Liver (tissue), 9 donors: ENCODE data around the gene MEF2B. TPM values are rescaled to one million over a fixed set of nuclear protein-coding genes. Genes with fewer than 3 reads are reported as not detected.

Source experiments
- DNase-seq: peaks from one replicate; pipeline ENCODE4 v3.0.0-alpha.2; 2017; ENCODE audit warnings: low spot score
- H3K27ac ChIP-seq, 2 donors: one replicate each; pipeline ENCODE4 v1.7.0; 2013; ENCODE audit warnings: inconsistent platforms in 2 of 2, low read length in 2 of 2, control low read depth in 1 of 2, low read depth in 1 of 2, mild to moderate bottlenecking in 1 of 2
- H3K27me3 ChIP-seq, 4 donors: one replicate each; pipeline versions ENCODE4 v1.6.1 to v1.7.0; 2013; ENCODE audit warnings: low read length in 3 of 4, inconsistent platforms in 1 of 4, mild to moderate bottlenecking in 1 of 4, moderate library complexity in 1 of 4; ENCODE audit not compliant: control insufficient read depth in 4 of 4, insufficient read depth in 4 of 4
- H3K36me3 ChIP-seq, 4 donors: one replicate each; pipeline versions ENCODE4 v1.6.1 to v1.7.0; 2013; ENCODE audit warnings: low read length in 3 of 4, mild to moderate bottlenecking in 3 of 4, low read depth in 1 of 4, moderate library complexity in 1 of 4; ENCODE audit not compliant: control insufficient read depth in 4 of 4, insufficient read depth in 3 of 4
- H3K4me1 ChIP-seq, 4 donors: one replicate each; pipeline versions ENCODE4 v1.6.1 to v1.7.0; 2013; ENCODE audit warnings: low read length in 3 of 4, mild to moderate bottlenecking in 3 of 4, moderate library complexity in 1 of 4; ENCODE audit not compliant: control insufficient read depth in 4 of 4, insufficient read depth in 4 of 4
- H3K4me3 ChIP-seq, 3 donors: one replicate each; pipeline versions ENCODE4 v1.6.1 to v1.7.0; 2013; ENCODE audit warnings: low read length in 3 of 3, control low read depth in 1 of 3, low read depth in 1 of 3, mild to moderate bottlenecking in 1 of 3
- H3K9ac ChIP-seq, 2 donors: one replicate each; pipeline ENCODE4 v1.7.0; 2013; ENCODE audit warnings: low read length in 2 of 2, mild to moderate bottlenecking in 2 of 2, moderate library complexity in 2 of 2, control low read depth in 1 of 2, low read depth in 1 of 2
- H3K9me3 ChIP-seq, 4 donors: one replicate each; pipeline versions ENCODE4 v1.6.1 to v1.7.0; 2013; ENCODE audit warnings: low read length in 3 of 4; ENCODE audit not compliant: control insufficient read depth in 4 of 4
- FOXA1 ChIP-seq: IDR thresholded peaks from 2 replicates; pipeline ENCODE4 v1.6.1; 2016; ENCODE audit warnings: antibody characterized with exemption
- GABPA ChIP-seq, 2 donors: IDR thresholded peaks in 1 of 2; conservative IDR thresholded peaks in 1 of 2; 2 replicates each; pipeline ENCODE4 v1.6.1; 2016; ENCODE audit warnings: antibody characterized with exemption in 2 of 2, mild to moderate bottlenecking in 1 of 2, moderate library complexity in 1 of 2
- HNF4A ChIP-seq, 2 donors: conservative IDR thresholded peaks; 2 replicates each; pipeline ENCODE4 v1.6.1; 2016; ENCODE audit warnings: antibody characterized with exemption in 2 of 2, mild to moderate bottlenecking in 2 of 2
- NR2F2 ChIP-seq: IDR thresholded peaks from 2 replicates; pipeline ENCODE4 v1.6.1; 2016; ENCODE audit warnings: antibody characterized with exemption
- RAD21 ChIP-seq, 2 donors: IDR thresholded peaks; 2 replicates each; pipeline ENCODE4 v1.6.1; 2016; ENCODE audit warnings: antibody characterized with exemption in 2 of 2, mild to moderate bottlenecking in 2 of 2
- REST ChIP-seq: IDR thresholded peaks from 2 replicates; pipeline ENCODE4 v1.6.1; 2016; ENCODE audit warnings: antibody characterized with exemption, mild to moderate bottlenecking
- RXRA ChIP-seq, 2 donors: IDR thresholded peaks; 2 replicates each; pipeline ENCODE4 v1.6.1; 2017 to 2018; ENCODE audit warnings: antibody characterized with exemption in 2 of 2, mild to moderate bottlenecking in 1 of 2
- SP1 ChIP-seq: IDR thresholded peaks from 2 replicates; pipeline ENCODE4 v1.6.1; 2018; ENCODE audit warnings: antibody characterized with exemption, mild to moderate bottlenecking
- ZBTB33 ChIP-seq: IDR thresholded peaks from 2 replicates; pipeline ENCODE4 v1.6.1; 2016; ENCODE audit warnings: antibody characterized with exemption
- WGBS: extraction: QIAGEN DNeasy Blood & Tissue Kit; methylation state at CpG from one replicate; pipeline ENCODE4 v1.1.7; 2013; 5-methylcytosine and 5-hydroxymethylcytosine counted together
- polyA plus RNA-seq, 2 donors: library from polyadenylated mRNA; stranded (reverse) in 1 of 2; unstranded in 1 of 2; fragments of 200-250 nt in 1 of 2; fragments of >200 nt in 1 of 2; fragmentation: Nextera tagmentation in 1 of 2; extraction: Ambion mirVana in 1 of 2; gene quantifications; one replicate each; pipeline versions ENCODE4 v1.2.1 to v1.2.3, GENCODE V29; 2013 to 2015
- total RNA-seq, 2 donors: library from RNA; depleted of rRNA; stranded (reverse); fragments of >200 nt; gene quantifications; one replicate each; pipeline ENCODE4 v1.2.3, GENCODE V29; 2014
- donor health status: healthy.
- donor health status: healthy.
- donor health status: healthy.
- donor health status: healthy.
- donor health status: healthy.

MEF2B gene
- total and polyA plus RNA-seq, 4 donors, result 0.08 to 0.39 (median 0.30) TPM; not detected in 1

GRCh38 chr19:19120308-19121231 lies 49.5 kb downstream of the MEF2B start:
- 71% methylated on average over 39 of the region's 39 CpGs for WGBS
- H3K9ac ChIP-seq, result no peak overlapping the region
- H3K4me1 ChIP-seq, result peaks cover 0 to 3% (median 0%) of the 10 kb centered on the region in 4 donors
- no peaks in the 10 kb centered on the region for H3K9me3 ChIP-seq
- H3K4me3 ChIP-seq, result no peak overlapping the region
- H3K27me3 ChIP-seq, result no peaks in the 10 kb centered on the region
- H3K27ac ChIP-seq, result no peak overlapping the region
- DNase-seq, result peak; percentile 91
- peaks cover 0 to 17% (median 2%) of the 10 kb centered on the region in 4 donors for H3K36me3 ChIP-seq
- peak in 1 of 2 donors; percentile 37 for TF ChIP-seq RXRA (IDR thresholded peaks at IDR 0.05)
- peak; percentile 65 for TF ChIP-seq SP1
- no peak for TF ChIP-seq FOXA1
- peak in 1 of 2 donors; percentile 43 for TF ChIP-seq HNF4A (conservative IDR thresholded peaks at IDR 0.05)
- peak in 1 of 2 donors; percentile 48 for TF ChIP-seq GABPA (IDR thresholded peaks at IDR 0.05 in 1 of 2, conservative IDR thresholded peaks at IDR 0.05 in 1 of 2)
- no peak for TF ChIP-seq NR2F2
- no peak for TF ChIP-seq REST
- no peak for TF ChIP-seq ZBTB33

- no peak for TF ChIP-seq RAD21 (IDR thresholded peaks at IDR 0.05)
- H3K4me3 ChIP-seq, result no peak overlapping the region
- H3K9me3 ChIP-seq, result no peaks in the 10 kb centered on the region
- H3K9ac ChIP-seq, result no peak overlapping the region
- no peak overlapping the region for H3K27ac ChIP-seq
- H3K36me3 ChIP-seq, result peaks cover 0 to 17% (median 2%) of the 10 kb centered on the region in 4 donors
- DNase-seq, result no peak
- peaks cover 0 to 3% (median 0%) of the 10 kb centered on the region in 4 donors for H3K4me1 ChIP-seq
- 83% methylated on average over 39 of the region's 39 CpGs for WGBS
- H3K27me3 ChIP-seq, result no peaks in the 10 kb centered on the region
Measured at GRCh38 chr19:19119325-19120237, 50.5 kb downstream of the MEF2B start.
